Measurements from ENCODE around the gene PDE4A. TPM values are rescaled to one million over a fixed set of nuclear protein-coding genes. Genes with fewer than 3 reads are reported as not detected.

PDE4A gene
- total and polyA plus RNA-seq, 10 of the 15 experiments (the other 5 are each of a cell fraction or from before 2014, with no cell fraction given) = 0.24 to 13.3 (median 4.9) TPM

DNA sequence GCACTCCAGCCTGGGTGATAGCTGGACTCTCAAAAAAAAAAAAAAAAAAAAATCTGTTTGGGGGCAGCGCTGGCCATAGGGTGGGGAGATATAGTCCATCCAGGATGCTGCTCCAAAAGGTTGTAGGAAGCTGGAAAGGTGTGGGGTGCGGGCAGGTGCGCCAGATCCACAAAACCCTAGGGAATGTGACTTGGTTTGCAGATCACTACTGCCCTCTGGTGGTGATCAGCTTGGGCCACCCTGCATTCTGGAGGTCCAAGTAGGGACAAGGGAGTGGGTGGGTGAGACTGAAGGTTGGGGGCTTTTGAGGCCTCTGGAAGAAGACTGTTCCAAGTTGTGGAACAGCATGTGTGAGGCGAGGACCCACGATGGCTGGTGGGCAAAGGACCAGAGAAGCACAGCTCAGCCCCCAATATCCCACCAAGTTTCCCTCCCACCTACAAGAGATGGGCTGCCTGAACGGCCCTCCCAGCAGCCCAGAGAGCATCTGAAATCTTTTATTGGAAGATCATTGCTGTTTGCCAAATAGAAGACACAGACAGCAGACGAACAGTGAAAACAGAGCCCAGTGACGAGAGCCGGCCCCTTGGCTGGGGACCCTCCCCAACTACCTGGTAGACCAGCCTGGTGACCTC is 29.6 kb upstream of the PDE4A start (continued):
- TF ChIP-seq RAD21 (IDR thresholded peaks at IDR 0.05; ENCODE audit: insufficient read depth, low read depth, low read length) = peak; percentile 80
- TF ChIP-seq NBN (IDR thresholded peaks at IDR 0.05) = peak; percentile 68
- TF ChIP-seq CHD1 (IDR thresholded peaks at IDR 0.05; ENCODE audit: low read depth, low read length) = no peak
- TF ChIP-seq RFX5 (IDR thresholded peaks at IDR 0.05; ENCODE audit: low read depth, low read length) = no peak
- TF ChIP-seq PAX8 (IDR thresholded peaks at IDR 0.05) = no peak

- H3K4me1 ChIP-seq (ENCODE audit: control insufficient read depth, insufficient read depth, low read length) = peaks cover under 1% of the 10 kb centered on the region; the same call in 1 of the 2 replicates
- ATAC-seq = no peak
- H3K9me3 ChIP-seq (replicated peaks; ENCODE audit: control insufficient read depth, insufficient read depth, low read length) = no peaks in the 10 kb centered on the region
- no peak overlapping the region for H3K9ac ChIP-seq (ENCODE audit: control insufficient read depth, insufficient read depth, low read length)
- H3K27ac ChIP-seq (ENCODE audit: control insufficient read depth, insufficient read depth) = no peak overlapping the region
- no peak for DNase-seq (ENCODE audit: low read depth, low spot score)
- ChIA-PET SMC1A (ENCODE audit: uncharacterized antibody, unreplicated experiment) (interaction anchor here (0.6 to 3.2 kb wide), 7 partner anchors 9 to 134 kb away, joined by 3 to 35 read pairs (median 4); partner anchors contain the start of gene ICAM1), POLR2A (interaction anchor here (0.6 to 0.9 kb wide), 3 partner anchors 12 to 879 kb away, joined by 3 to 4 read pairs (median 3); partner anchors contain the start of gene TYK2), CTCF (interaction anchor here (0.7 to 4.9 kb wide), 10 partner anchors 8 to 133 kb away, joined by 3 to 89 read pairs (median 4); partner anchors contain the start of genes CDC37 and ICAM1), RAD21 (ENCODE audit: unreplicated experiment) (interaction anchor here (1.0 to 4.1 kb wide), 3 partner anchors 122 to 133 kb away, joined by 4 to 49 read pairs (median 40); partner anchors contain the start of gene ICAM1)
- H3K79me2 ChIP-seq (ENCODE audit: control insufficient read depth, insufficient read depth, low read length) = no peaks in the 10 kb centered on the region; the same call in 1 of the 2 replicates
- TF ChIP-seq ZNF24 (IDR thresholded peaks at IDR 0.05) (no peak), ZBTB40 (IDR thresholded peaks at IDR 0.05; ENCODE audit: borderline replicate concordance) (peak; percentile 70; the same call in 1 of the 2 replicates)
- H3K4me3 ChIP-seq = no peak overlapping the region
- intact Hi-C loops (cut with micrococcal nuclease; ENCODE audit: unreplicated experiment) = no loop called here
- in situ Hi-C loops (cut with MboI) = no loop called here
- 73% methylated on average over 6 of the region's 6 CpGs for WGBS (ENCODE audit: insufficient coverage, insufficient replicate concordance, low lambda C conversion rate, missing lambda C conversion rate)
- H3K4me2 ChIP-seq (ENCODE audit: control insufficient read depth, insufficient read depth) = no peak overlapping the region
- BruUV-seq (replicated peaks) = no TSS peak
- H2AFZ ChIP-seq (ENCODE audit: control insufficient read depth, low read depth, low read length) = no peak overlapping the region
- FAIRE-seq = no peak
- H4K20me1 ChIP-seq (ENCODE audit: control insufficient read depth, insufficient read depth) = no peaks in the 10 kb centered on the region
- peaks cover 5 to 28% of the 10 kb centered on the region in 2 experiments; a peak in 3 of 4 replicates for H3K36me3 ChIP-seq (ENCODE audit: control insufficient read depth in 2 of 2, insufficient read depth in 2 of 2, low read length in 1 of 2)
- no peaks in the 10 kb centered on the region for H3K27me3 ChIP-seq (replicated peaks in 1 of 2; ENCODE audit: control insufficient read depth in 2 of 2, insufficient read depth in 2 of 2, low read length in 1 of 2)
Measured at GRCh38 chr19:10392120-10392519, 28.2 kb upstream of the PDE4A start.

Measured in GM12878 (cell line).